Heart left ventricle (tissue), 13 donors: ENCODE measurements around the gene PAN2.

Experiments
- CTCF ChIP-seq, 12 donors: fragments of 200-600 bp; sonication (generic) in 4 of 12; IDR thresholded peaks; one replicate each; pipeline versions ENCODE4 v1.5.0 to v1.8.0; 2018 to 2022; ENCODE audit warnings: antibody characterized with exemption in 12 of 12, mild to moderate bottlenecking in 5 of 12
- POLR2A ChIP-seq, 2 donors: fragments of 450-650 bp; IDR thresholded peaks; one replicate each; pipeline ENCODE4 v1.6.1; 2017; ENCODE audit warnings: antibody characterized with exemption in 2 of 2, mild to moderate bottlenecking in 2 of 2, moderate library complexity in 2 of 2
- donor health status: ischemic (EF 13 %, LVEDD 7.1; RV severe dilation, severe dysfunction).
- donor health status: DM: no; HTN: yes; CAD: no.
- donor health status: DM: no; HTN: no; CAD: no.
- donor health status: ischemic (EF 25% LVEDD 6.9; RV normal size, moderate dysfunction).
- donor health status: ischemic (EF 25% LVEDD 5.7; RV mildly dilated, moderate dysfunction).
- donor health status: ischemic (EF 35%, LVEDD 5.7; RV mildly dilated, moderate dysfunction).
- donor health status: nonischemic (EF 11% LVEDD 7.7; RV severe dilation, severe dysfunction).
- donor health status: DM: yes; HTN: yes; CAD: no.
- donor health status: PGD.
- donor health status: ischemic (EF 29% LVEDD 5.4; RV normal size, mild dysfunction).
- donor health status: nonischemic (EF 23%, LVEDD 6.1; RV moderate dilation, normal function).

- no peak for TF ChIP-seq POLR2A (IDR thresholded peaks at IDR 0.05)
- TF ChIP-seq CTCF (IDR thresholded peaks at IDR 0.05), result no peak
Observed at GRCh38 chr12:56326533-56326932, 7.3 kb downstream of the PAN2 start.
